Activated CD4-positive, alpha-beta T cell treated with anti-CD3 and anti-CD28 coated beads, Interleukin-2, amount 50 U/mL, for 1 hour (primary cell): Measurements from ENCODE around the gene KHDRBS2.
"Not testable (repeated sequence)": the region's sequence is repeated elsewhere in the genome, so short reads cannot be mapped to it uniquely, and the experiment has no call there.

ENCODE experiments used
- DNase-seq: peaks from one replicate; pipeline ENCODE4 v3.0.0-alpha.2; 2020

The KHDRBS2 gene

GRCh38 chr6:61835237-61835636, 450.8 kb downstream of the KHDRBS2 start:
- no peak for DNase-seq

- DNase-seq, result no peak
Observed at GRCh38 chr6:61833176-61833755, 452.8 kb downstream of the KHDRBS2 start.

- DNase-seq, result no peak
Observed at GRCh38 chr6:61817716-61818115, 468.3 kb downstream of the KHDRBS2 start.

- DNase-seq, result no peak
Observed at GRCh38 chr6:61810047-61810446, 476.0 kb downstream of the KHDRBS2 start.

- no peak for DNase-seq
Observed at GRCh38 chr6:61809004-61809595, 476.9 kb downstream of the KHDRBS2 start.

GRCh38 chr6:61787998-61788397, 498.0 kb downstream of the KHDRBS2 start:
- no peak for DNase-seq

GRCh38 chr6:61769446-61769845, 516.6 kb downstream of the KHDRBS2 start:
- DNase-seq, result not testable (repeated sequence)

- no peak for DNase-seq
Observed at GRCh38 chr6:61755739-61756138, 530.3 kb downstream of the KHDRBS2 start.

- no peak for DNase-seq
Observed at GRCh38 chr6:61751986-61752385, 534.0 kb downstream of the KHDRBS2 start.

GRCh38 chr6:61745994-61746393, 540.0 kb downstream of the KHDRBS2 start:
- DNase-seq, result no peak

GRCh38 chr6:61711849-61712248, 574.2 kb downstream of the KHDRBS2 start:
- DNase-seq, result no peak

- no peak for DNase-seq
Observed at GRCh38 chr6:61688165-61688564, 597.9 kb downstream of the KHDRBS2 start.

GRCh38 chr6:61682562-61682961, 603.5 kb downstream of the KHDRBS2 start:
- DNase-seq, result no peak

GRCh38 chr6:61679625-61680024, 606.4 kb downstream of the KHDRBS2 start:
- DNase-seq, result no peak

GRCh38 chr6:61675734-61676133, 610.3 kb downstream of the KHDRBS2 start:
- DNase-seq, result no peak

GRCh38 chr6:61649845-61650244, 636.2 kb downstream of the KHDRBS2 start:
- no peak for DNase-seq

- no peak for DNase-seq
Observed at GRCh38 chr6:61640463-61640862, 645.6 kb downstream of the KHDRBS2 start.
